DMS 273 treated with DMSO at 0.1 percent for 48 hours (cell line): Measurements from ENCODE around the gene OAS1.
"Not testable (repeated sequence)": the region's sequence is repeated elsewhere in the genome, so short reads cannot be mapped to it uniquely, and the experiment has no call there.

Experiments
- DNase-seq: peaks from one replicate; lab custom pipeline; 2025; lab: John Stamatoyannopoulos, UW

The OAS1 gene

GRCh38 chr12:112900298-112901145 lies 6.2 kb upstream of the OAS1 start:
- DNase-seq = peak; percentile 72

- DNase-seq = no peak
Observed at GRCh38 chr12:112901271-112901670, 5.5 kb upstream of the OAS1 start.

- DNase-seq = no peak
Observed at GRCh38 chr12:112904571-112904970, 2.2 kb upstream of the OAS1 start.

GRCh38 chr12:112905451-112906089 lies 1.2 kb upstream of the OAS1 start:
- DNase-seq = no peak

GRCh38 chr12:112907415-112908157 lies 824 bp downstream of the OAS1 start:
- no peak for DNase-seq

DNA sequence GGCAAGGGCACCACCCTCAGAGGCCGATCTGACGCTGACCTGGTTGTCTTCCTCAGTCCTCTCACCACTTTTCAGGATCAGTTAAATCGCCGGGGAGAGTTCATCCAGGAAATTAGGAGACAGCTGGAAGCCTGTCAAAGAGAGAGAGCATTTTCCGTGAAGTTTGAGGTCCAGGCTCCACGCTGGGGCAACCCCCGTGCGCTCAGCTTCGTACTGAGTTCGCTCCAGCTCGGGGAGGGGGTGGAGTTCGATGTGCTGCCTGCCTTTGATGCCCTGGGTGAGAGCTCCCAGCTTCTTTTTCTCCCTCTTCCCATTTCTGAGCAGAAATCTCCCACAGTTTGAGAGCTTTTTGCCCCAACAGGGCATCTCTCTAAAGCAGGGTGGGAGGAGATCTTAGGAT lies 1.8 kb downstream of the OAS1 start:
- no peak for DNase-seq

DNA sequence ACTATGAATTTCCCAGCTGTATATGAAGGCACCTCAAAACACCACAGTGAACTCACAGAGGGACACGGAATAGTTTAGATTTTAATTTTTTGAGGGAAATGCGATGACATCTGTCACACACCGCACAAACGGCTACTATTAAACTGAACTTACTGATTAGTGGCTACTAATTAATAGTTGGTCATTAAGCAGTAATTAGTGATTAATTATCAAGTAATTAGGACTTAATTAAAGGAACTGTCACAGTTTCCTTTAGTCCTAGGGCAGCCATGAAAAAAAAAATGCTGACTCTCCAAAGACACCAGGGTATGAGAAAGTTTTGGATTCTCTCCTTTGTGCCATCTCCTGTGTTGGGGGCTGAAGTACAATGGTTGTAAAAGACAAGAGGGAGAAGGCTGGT lies 2.9 kb downstream of the OAS1 start:
- DNase-seq = no peak

DNA sequence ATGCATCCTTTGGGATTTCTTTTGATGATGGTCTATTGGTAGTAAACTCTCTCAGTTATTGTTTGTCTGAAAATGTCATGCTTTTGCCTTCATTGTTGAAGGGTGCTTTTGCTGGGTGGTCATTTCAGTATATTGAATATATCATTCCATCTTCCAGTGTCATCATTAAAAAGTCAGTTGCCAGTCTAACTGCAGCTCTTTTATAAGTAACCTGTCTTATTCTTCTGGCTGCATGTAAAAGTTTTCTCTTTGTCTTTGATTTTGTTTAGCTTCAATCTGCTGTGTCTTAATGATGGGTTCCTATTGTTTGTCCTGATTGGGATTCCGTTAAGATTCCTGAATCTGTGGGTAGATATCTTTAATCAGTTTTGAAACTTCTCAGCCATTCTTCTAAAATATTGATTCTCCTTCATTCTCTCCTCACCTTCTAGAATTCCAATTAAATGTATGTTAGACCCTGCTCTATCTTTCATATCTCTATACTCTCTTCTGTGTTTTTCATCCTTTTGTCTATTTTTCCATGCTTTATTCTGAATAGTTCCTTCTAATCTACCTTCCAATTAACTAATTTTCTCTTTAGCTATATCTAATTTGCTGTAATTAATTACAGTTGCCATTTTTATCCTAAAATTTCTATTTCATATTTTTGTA lies 6.4 kb downstream of the OAS1 start:
- DNase-seq = no peak

- DNase-seq = not testable (repeated sequence)
Observed at GRCh38 chr12:112913888-112914287, 7.1 kb downstream of the OAS1 start.

DNA sequence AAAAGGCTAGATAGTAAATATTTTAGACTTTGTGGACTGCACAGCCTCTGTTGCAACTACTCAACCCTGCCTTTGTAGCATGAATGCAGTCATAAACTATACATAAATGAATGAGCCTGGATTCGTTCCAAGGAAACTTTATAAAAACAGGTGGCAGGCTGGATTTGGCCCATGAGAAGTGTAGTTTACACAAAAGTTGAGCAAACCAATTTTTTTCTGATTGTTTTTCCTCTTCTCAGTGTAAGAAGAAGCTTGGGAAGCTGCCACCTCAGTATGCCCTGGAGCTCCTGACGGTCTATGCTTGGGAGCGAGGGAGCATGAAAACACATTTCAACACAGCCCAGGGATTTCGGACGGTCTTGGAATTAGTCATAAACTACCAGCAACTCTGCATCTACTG lies 9.5 kb downstream of the OAS1 start:
- no peak for DNase-seq

GRCh38 chr12:112919121-112919520 lies 12.4 kb downstream of the OAS1 start:
- DNase-seq = no peak

DNA sequence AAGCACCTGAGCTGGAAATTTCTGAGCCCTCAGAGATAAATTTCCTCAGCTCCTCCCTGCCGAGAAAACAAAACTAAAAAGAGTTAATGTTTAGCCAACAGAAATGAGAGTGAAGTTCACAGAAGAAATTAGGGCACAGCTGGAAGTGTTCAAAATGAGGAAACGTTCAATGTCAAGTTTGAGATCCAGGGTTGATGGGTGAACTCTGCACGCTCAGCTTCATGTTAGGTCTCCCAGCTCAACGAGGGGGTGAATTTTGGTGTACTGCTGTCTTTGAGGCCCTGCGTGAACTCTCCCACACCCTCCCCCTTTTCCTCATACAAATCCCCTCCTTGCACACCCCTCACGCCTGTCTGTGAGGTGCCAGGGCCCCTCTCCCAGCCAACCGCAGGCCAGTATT lies 18.2 kb downstream of the OAS1 start:
- no peak for DNase-seq

GRCh38 chr12:112926416-112927033 lies 19.8 kb downstream of the OAS1 start:
- DNase-seq = not testable (repeated sequence)

DNA sequence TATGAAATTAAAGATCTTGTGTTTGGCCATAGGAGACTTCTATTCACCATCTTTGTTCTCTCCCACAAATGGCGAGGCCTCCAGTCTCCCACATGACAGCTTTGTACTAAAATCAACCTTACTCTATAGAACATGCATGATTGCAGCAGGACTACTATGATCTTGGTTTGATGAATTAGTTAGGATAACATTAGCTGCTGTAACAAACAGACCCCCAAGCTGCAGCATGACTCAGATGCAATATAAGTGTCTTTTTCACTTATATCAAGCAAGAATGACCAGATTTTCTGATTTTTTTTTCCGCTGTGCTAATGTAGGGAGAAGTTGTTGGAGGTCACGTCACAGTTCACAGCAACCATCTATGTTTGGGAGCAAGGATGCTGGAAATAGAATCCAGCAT lies 20.7 kb downstream of the OAS1 start:
- no peak for DNase-seq

GRCh38 chr12:112927925-112928324 lies 21.2 kb downstream of the OAS1 start:
- DNase-seq = no peak

DNA sequence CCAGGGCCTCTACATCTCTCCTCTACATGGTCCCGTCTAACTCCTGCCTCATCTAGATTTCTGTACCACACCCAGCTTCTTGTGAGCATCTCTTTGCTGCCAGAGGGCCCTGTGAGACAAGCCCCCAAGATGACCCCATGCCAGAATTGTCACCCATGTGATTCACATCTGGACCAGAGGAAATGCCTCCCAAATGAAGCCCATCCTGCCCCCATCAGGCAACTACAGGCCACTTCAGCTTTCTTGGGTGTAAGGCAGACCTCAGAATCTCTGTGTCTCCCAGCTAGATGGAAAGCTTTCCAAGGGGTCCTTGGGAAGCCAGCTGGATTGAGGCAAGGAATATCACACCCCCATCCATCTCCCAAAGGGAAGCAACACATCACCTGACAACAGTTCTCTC lies 22.2 kb downstream of the OAS1 start:
- DNase-seq = no peak

GRCh38 chr12:112929715-112930114 lies 23.0 kb downstream of the OAS1 start:
- DNase-seq = no peak

- DNase-seq = no peak
Observed at GRCh38 chr12:112930350-112930749, 23.6 kb downstream of the OAS1 start.

GRCh38 chr12:112932485-112933128 lies 25.8 kb downstream of the OAS1 start:
- no peak for DNase-seq

DNA sequence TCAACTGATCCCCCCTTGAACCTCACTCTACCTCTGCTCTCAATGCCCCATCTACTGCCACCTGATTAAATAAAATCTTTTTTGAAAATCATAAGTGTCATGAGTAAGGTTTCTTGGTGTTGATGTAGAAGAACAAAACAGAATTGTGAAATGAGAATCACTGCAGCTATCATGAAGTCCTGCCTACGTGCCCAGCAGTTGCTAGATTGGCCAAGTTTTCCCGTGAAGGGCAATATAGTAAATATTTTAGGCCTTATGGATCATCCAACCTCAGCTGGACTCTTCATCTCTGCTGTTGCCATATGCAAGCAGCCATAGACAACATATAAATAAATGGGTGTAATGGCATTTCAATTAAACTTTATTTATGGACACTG lies 26.4 kb downstream of the OAS1 start:
- no peak for DNase-seq

DNA sequence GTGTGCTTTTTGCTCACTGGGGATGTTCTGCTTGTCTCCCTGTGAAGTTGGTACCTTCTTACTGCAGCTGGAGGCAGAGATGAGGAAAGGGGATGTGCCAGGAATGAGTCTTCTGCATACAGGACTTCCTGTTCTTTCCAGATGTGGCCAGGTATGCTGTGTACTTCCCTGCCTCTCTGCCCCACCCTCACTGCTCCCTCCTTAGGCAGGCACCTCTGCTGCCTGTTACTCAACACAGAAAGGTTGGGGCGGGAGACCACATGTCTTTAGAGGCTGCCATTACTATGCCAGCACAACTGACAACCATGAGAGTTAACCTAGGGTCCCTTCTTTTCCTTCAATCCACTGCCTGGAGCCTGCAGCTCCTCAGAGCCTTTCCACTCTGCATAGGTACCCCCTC lies 29.5 kb downstream of the OAS1 start:
- DNase-seq = no peak

DNA sequence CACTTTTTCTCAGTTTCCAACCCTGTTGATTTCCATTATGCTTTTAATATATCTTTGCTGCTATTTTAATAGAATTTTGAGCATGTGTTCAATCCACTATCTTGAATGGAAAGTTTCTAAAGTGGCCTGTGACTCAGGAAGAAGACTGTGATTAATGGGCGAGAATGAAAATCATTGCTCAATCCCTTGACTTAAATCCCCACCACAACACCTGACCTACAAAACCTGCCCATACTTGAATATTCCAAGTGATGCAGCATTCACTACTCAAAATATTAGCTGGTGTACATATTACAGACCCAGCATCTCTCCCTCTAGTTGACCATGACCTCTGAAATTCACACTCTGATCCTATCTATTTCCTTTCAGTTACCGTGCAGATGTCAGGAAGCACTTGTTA lies 30.2 kb downstream of the OAS1 start:
- no peak for DNase-seq
